NCI-H146 treated with DMSO at 0.1 percent for 48 hours (cell line): ENCODE measurements around the gene SFXN4.
A peak's percentile ranks its signal among the peaks of the same experiment; 100 is the strongest.
"Not testable (repeated sequence)": the region's sequence is repeated elsewhere in the genome, so short reads cannot be mapped to it uniquely, and the experiment has no call there.

Experiments
- DNase-seq: peaks from one replicate; lab custom pipeline; 2025; ENCODE audit not compliant: unreplicated experiment; lab: John Stamatoyannopoulos, UW

The SFXN4 gene

DNA sequence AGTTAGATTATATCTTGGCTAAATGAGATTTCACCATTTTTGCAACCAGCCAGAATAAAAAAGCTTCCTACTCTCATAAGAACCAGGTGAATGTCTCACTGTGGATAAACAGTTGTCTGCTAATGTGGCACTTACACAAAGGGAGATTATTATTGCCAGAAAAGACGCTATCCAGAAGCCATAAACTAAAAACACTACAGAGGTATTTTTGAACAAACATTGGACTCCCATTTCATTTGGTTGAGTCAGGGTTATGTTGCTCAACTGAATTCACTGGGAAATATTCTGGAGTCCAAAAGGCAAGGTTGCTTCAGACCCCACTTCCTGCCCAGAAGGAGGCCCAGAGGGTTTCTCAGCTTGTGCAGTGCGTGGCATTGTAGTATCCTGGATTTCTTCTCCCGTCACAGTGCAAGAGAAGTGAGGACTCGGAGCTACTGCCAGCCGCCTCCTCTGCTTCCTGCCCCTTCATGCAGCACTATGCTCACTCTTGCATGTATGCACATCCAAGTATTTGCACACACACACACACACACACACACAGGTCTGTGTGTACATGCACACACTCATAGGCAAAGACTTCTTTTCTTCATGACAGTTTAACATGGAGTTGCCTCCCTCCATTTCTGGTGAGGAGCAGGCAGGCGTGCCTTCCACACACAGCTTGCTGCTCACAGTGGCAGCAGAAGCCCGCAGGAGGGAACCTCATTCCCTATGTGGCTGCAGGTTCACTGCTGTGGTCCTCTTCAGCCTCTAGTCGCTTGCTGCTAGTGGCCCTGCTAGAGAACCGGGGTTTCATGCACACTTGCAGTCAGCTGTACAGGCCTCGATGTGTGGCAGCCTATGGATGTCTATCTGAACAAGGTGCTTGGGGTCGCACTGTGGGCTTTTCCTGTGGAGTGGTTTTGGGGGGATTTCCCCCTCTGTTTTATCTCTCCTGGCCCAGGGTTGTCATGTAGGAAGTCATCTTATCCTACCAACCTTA lies 51.5 kb downstream of the SFXN4 start:
- no peak for DNase-seq

DNA sequence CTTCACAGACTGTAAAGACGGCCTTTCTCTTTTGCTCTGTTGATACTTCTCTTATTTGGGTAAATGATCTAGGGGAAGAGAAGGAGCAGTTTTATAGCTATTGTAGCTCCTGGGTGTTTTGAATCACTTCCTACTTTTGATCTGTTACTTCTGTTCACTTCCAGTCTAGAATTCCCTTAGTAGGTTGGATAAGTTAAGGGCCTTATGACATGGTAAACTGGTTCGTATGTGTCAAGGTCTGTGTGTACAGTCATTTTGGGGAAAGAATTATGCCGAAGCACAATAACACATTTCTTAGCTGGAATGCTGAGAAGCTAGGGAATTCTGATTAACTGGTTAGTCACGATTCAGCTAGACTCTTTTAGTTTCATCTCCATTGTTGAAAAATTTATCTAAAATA lies 53.5 kb downstream of the SFXN4 start:
- no peak for DNase-seq

DNA sequence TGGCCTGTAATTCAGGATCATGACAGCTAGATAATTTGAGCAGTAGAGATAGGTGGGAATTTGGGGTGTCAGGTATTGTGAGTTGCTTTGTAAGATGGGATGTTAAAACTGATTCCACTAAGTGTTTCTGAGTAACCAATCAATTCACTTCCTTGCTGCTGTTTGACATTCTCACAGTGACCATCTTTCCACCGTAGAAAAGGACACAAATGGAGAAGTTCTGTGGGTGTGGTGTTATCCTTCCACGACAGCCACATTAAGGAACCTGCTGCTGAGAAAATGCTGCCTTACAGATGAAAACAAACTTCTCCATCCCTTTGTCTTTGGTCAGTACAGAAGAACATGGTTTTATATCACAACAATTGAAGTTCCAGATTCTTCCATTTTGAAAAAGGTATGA lies 57.7 kb downstream of the SFXN4 start:
- DNase-seq, result not testable (repeated sequence)

DNA sequence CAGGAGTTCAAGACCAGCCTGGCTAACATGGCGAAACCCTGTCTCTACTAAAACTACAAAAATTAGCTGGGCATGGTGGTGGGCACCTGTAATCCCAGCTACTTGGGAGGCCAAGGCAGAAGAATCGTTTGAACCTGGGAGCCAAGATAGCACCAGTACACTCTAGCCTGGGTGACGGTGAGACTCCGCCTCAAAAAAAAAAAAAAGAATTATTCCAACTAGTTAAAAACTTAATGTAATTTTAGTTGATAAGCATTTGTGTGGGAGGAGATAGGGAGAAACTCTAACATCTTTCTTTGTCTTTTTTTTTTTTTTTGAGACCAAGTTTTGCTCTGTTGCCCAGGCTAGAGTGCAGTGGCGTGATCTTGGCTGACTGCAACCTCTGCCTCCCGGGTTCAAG lies 58.4 kb downstream of the SFXN4 start:
- DNase-seq, result not testable (repeated sequence)

DNA sequence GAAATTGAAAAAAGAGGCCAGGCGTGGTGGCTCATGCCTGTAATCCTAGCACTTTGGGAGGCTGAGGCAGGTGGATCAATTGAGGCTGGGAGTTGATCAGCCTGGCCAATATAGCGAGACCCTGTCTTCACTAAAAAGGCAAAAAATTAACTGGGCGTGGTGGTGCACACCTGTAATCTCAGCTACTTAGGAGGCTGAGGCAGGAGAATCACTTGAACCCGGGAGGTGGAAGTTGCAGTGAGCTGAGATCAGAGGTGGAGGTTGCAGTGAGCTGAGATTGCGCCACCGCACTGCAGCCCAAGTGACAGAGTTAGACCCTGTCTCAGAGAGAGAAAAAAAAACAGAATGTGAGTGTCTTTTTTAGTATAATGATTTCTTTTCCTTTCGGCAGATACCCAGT lies 59.6 kb downstream of the SFXN4 start:
- DNase-seq, result not testable (repeated sequence)

DNA sequence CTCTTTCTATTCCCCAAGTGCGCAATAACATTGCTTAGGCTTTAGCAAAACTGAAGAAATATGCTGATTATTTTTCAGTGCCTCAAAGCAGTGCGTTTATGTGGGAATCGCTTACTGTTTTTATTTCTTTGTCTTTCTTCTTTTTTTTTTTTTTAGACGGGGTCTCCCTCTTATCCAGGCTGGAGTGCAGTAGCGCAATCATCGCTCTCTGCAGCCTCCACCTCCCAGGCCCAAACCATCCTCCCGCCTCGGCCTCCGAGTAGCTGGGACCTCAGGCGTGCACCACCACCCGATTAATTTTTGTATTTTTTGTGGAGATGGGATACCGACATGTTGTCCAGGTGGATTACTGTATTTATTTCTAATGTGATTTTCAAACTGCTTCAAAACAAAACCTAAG lies 60.4 kb downstream of the SFXN4 start:
- DNase-seq, result no peak

DNA sequence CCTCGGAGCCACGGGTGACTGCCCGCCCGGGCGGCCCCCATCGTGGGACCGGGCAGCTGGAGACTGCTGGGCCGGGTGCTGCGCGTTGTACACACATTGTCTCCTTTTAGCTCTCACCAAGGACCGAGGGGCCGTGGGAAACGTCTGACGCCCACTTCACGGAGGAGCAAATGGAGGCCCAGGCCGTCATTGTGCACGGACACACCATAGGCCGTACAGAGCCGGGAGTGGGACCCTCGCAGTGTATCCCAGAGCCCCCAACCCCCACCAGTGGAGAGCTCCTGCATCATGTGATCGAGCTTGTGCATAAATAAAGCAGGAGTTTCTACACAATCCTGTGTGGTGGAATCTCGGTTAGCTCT lies 60.9 kb downstream of the SFXN4 start:
- DNase-seq, result no peak

GRCh38 chr10:119103903-119104653 lies 61.4 kb downstream of the SFXN4 start, which contains the start of gene DENND10:
TSS of gene DENND10 (plus strand) at chr10:119104113. CDS start at chr10:119104143, 30 bp downstream.
- peak; percentile 24 for DNase-seq

DNA sequence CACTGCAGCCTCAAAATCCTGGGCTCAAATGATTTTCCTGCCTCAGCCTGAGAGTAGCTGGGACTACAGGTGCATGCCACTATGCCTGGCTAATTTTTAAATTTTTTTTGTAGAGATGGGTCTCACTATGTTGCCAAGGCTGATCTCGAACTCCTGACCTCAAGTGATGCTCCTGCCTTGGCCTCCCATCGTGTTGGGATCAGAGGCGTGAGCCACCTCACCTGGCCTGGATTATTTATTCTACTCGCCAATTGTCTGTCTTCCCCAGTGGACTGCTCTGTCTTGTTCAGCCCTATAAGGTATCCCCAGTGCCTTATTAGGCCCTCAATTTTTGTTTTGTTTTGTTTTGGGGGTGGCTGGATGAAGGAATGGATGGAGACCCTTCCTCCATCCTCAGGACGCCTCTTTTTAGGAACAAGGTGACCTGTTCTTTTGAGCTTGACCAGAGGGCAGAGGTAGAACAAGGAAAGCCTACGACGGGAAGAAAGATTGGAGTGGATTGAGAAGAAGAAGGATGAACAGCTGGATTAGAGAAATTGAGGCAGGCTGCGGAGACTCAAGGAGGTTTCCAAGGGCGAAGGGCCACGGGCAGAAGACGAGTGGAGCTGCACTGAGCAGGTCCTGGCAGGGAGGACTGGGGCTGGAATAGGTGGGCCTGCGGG lies 62.1 kb downstream of the SFXN4 start:
- DNase-seq, result no peak

DNA sequence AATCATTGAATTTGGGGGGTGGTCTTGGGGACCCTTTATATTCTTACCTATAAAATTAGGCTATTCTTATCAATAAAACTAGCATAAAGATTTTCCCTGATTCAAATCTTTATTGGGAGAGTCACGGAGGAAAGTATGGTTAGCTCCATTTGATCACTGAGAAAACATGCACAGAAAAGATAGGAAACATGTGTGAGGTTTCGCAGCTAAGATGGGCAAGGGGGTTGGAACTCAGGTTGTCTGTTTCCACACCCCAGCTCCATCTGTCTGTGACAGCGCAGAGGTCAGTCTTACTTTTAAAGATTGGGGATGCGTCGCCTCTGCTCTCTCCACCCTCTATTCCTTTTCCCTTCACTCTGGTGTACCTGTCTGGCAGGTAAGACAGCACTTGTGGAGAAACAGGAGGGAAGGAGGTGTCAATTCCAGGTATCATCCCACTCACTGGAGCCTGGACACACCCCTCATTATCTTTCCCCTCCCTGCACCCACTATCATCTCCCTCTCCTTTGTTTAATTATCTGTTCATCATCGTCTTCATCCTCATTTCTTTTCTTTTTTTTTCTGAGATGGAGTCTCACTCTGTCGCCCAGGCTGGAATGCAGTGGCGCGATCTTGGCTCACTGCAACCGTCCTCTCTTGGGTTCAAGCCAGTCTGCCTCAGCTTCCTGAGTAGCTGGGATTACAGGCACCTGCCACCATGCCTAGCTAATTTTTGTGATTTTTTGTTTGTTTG lies 64.0 kb downstream of the SFXN4 start:
- DNase-seq, result peak; percentile 52

DNA sequence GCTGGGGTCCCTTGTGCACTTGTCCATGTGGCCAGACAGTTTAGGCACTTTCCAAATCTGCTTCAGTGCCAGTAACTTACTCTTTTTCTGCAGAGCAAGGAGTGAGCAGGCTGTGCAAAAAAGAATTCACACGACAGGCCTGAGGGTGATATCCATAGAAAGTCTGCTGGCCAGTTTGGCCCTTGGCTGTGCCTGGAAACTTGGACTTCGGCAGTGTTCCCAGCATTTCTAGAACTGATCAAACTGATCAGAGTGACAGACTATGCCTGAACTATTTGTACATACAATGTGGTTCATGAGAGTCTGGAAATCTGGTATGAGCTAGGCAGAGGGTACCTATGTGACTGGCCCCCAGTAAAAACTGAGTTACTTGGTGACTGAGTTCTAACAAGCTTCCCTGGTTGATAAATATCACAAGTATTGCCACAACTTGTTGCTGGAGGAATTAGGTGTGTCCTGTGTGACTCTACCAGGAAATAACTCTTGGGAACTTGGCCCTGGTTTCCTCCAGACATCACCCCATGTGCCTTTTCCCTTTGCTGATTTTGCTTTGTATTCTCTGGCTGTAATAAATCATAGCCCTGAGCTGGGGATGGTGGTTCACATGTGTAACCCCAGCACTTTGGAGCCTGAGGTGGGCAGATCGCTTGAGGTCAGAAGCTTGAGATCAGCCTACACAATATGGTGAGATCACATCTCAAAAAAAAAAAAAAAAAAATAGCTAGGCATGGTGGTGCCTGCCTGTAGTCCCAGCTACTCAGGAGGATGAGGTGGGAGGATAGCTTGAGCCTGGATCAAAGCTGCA lies 64.9 kb downstream of the SFXN4 start:
- no peak for DNase-seq

- no peak for DNase-seq
Measured at GRCh38 chr10:119098576-119098975, 66.9 kb downstream of the SFXN4 start.

DNA sequence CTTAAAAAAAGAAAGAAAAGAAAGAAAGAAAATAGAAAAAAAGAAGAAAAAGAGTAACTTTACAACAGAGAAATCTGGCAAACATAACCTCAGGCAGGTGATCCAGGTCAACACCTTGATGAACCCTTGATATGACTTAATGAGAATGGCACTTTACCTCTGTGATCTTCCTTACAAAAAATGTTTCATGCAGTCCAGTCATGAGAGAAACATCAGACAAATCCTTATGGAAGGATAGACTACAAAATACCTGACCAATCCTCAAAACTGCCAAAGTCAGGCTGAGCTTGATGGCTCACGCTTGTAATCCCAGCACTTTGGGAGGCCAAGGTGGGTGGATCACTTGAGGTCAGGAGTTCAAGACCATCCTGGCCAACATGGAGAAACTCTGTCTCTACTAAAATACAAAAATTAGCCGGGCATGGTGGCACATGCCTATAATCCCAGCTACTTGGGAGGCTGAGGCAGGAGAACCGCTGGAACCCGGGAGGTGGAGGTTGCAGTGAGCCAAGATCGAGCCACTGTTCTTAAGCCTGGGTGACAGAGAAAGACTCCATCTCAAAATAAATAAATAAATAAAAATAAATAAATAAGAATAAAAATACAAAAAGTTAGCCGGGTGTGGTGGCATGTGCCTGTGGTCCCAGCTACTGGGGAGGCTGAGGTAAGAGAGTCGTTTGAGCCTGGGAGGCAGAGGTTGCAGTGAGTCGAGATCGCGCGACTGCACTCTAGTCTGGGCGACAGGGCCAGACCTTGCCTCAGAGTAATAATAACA lies 68.7 kb downstream of the SFXN4 start:
- DNase-seq, result not testable (repeated sequence)

GRCh38 chr10:119095640-119096039 lies 69.9 kb downstream of the SFXN4 start:
- DNase-seq, result no peak

GRCh38 chr10:119090968-119091367 lies 74.5 kb downstream of the SFXN4 start:
- DNase-seq, result no peak
